H1 (cell line): ENCODE results near the gene USP3. TPM values are rescaled to one million over a fixed set of nuclear protein-coding genes. Genes with fewer than 3 reads are reported as not detected.

Experiments
- BRCA1 ChIP-seq: IDR thresholded peaks from 2 replicates; pipeline ENCODE4 v1.6.1; 2012; ENCODE audit warnings: low read depth, low read length, improper control_type of control experiment
- CBX5 ChIP-seq: fragments of 300-800, 300-1000 bp; sonication (generic); IDR thresholded peaks from 2 replicates; pipeline ENCODE4 v1.7.1; 2016; ENCODE audit warnings: antibody characterized with exemption, low read length, low read depth
- CBX8 ChIP-seq: fragments of 300-800, 300-1000 bp; sonication (generic); IDR thresholded peaks from 2 replicates; pipeline ENCODE4 v1.7.1; 2016; ENCODE audit warnings: low read depth, low read length, borderline replicate concordance
- CEBPB ChIP-seq: IDR thresholded peaks from 2 replicates; pipeline ENCODE4 v1.6.1; 2012; ENCODE audit warnings: low read depth, low read length
- CHD1 ChIP-seq: IDR thresholded peaks from 2 replicates; pipeline ENCODE4 v1.6.1; 2012; ENCODE audit warnings: low read depth, low read length, improper control_type of control experiment
- EGR1 ChIP-seq: IDR thresholded peaks from 2 replicates; pipeline ENCODE4 v1.6.1; 2011; ENCODE audit warnings: low read depth, low read length, borderline replicate concordance
- EZH2 ChIP-seq: fragments of 200-600 bp; sonication (generic); IDR thresholded peaks from 2 replicates; pipeline ENCODE4 v1.7.1; 2012; ENCODE audit warnings: low read depth, mild to moderate bottlenecking, moderate library complexity, low read length, inconsistent platforms; ENCODE audit not compliant: severe bottlenecking
- FOSL1 ChIP-seq: IDR thresholded peaks from 2 replicates; pipeline ENCODE4 v1.6.1; 2011; ENCODE audit warnings: mild to moderate bottlenecking, low read depth, low read length, moderate library complexity; ENCODE audit not compliant: insufficient read depth
- GABPA ChIP-seq: IDR thresholded peaks from 2 replicates; pipeline ENCODE4 v1.6.1; 2011; ENCODE audit warnings: mild to moderate bottlenecking, low read length, moderate library complexity, borderline replicate concordance; ENCODE audit not compliant: insufficient read depth
- JUN ChIP-seq: IDR thresholded peaks from 2 replicates; pipeline ENCODE4 v1.6.1; 2011; ENCODE audit warnings: low read depth, mild to moderate bottlenecking, improper control_type of control experiment, low read length
- NANOG ChIP-seq: IDR thresholded peaks from 2 replicates; pipeline ENCODE4 v1.6.1; 2011; ENCODE audit warnings: low read length, low read depth, mild to moderate bottlenecking, inconsistent platforms; ENCODE audit not compliant: insufficient read depth, poor library complexity, severe bottlenecking
- NRF1 ChIP-seq: IDR thresholded peaks from 2 replicates; pipeline ENCODE4 v1.6.1; 2011; ENCODE audit warnings: mild to moderate bottlenecking, low read depth, low read length, improper control_type of control experiment
- PHF8 ChIP-seq: fragments of 200-600 bp; sonication (generic); conservative IDR thresholded peaks from 2 replicates; pipeline ENCODE4 v1.7.1; 2012; ENCODE audit warnings: low read depth, mild to moderate bottlenecking, inconsistent platforms, low read length, moderate library complexity
- POLR2A ChIP-seq, 2 experiments: IDR thresholded peaks; 1 replicate in 1 of 2; 2 replicates in 1 of 2; pipeline ENCODE4 v1.6.1; 2011; ENCODE audit warnings: low read depth in 2 of 2, low read length in 2 of 2, mild to moderate bottlenecking in 2 of 2; ENCODE audit errors: control extremely low read depth in 1 of 2
- POU5F1 ChIP-seq: IDR thresholded peaks from 2 replicates; pipeline ENCODE4 v1.6.1; 2011; ENCODE audit warnings: low read depth, mild to moderate bottlenecking, low read length, moderate library complexity
- RAD21 ChIP-seq, 2 experiments: IDR thresholded peaks in 1 of 2; conservative IDR thresholded peaks in 1 of 2; 2 replicates each; pipeline ENCODE4 v1.6.1; 2011; ENCODE audit warnings: low read depth in 2 of 2, low read length in 2 of 2, improper control_type of control experiment in 1 of 2, inconsistent platforms in 1 of 2, mild to moderate bottlenecking in 1 of 2, moderate library complexity in 1 of 2
- RFX5 ChIP-seq: IDR thresholded peaks from 2 replicates; pipeline ENCODE4 v1.6.1; 2011; ENCODE audit warnings: low read depth, low read length, improper control_type of control experiment, borderline replicate concordance
- RNF2 ChIP-seq: fragments of 200-900, 300-1000 bp; sonication (generic); IDR thresholded peaks from 2 replicates; pipeline ENCODE4 v1.7.1; 2016; ENCODE audit warnings: borderline replicate concordance, low read depth, mild to moderate bottlenecking, antibody characterized with exemption, low read length; ENCODE audit not compliant: poor library complexity, severe bottlenecking; ENCODE audit errors: missing control alignments
- SIN3A ChIP-seq, 2 experiments: IDR thresholded peaks in 1 of 2; conservative IDR thresholded peaks in 1 of 2; 2 replicates each; pipeline ENCODE4 v1.6.1; 2011 to 2012; ENCODE audit warnings: low read length in 2 of 2, improper control_type of control experiment in 1 of 2, low read depth in 1 of 2, mild to moderate bottlenecking in 1 of 2
- TCF12 ChIP-seq: IDR thresholded peaks from 2 replicates; pipeline ENCODE4 v1.6.1; 2011; ENCODE audit warnings: low read depth, mild to moderate bottlenecking, low read length
- TEAD4 ChIP-seq: IDR thresholded peaks from 2 replicates; pipeline ENCODE4 v1.6.1; 2012; ENCODE audit warnings: low read depth, low read length, inconsistent platforms, mixed read lengths
- polyA plus RNA-seq, 7 experiments: library from polyadenylated mRNA; depleted of rRNA in 3 of 7; stranded (reverse) in 5 of 7; unstranded in 2 of 7; fragments of >200 nt in 5 of 7; fragments of 200-250 nt in 2 of 7; gene quantifications; 1 replicate in 5 of 7; 2 replicates in 1 of 7; 4 replicates in 1 of 7; pipeline versions ENCODE4 v1.2.1 to v1.2.3, GENCODE V29; 2011 to 2013; ENCODE audit warnings: missing spikeins in 2 of 7, mixed read lengths in 2 of 7
- total RNA-seq: library from RNA; stranded (reverse); fragmentation: NEBNext Ultra II Directional; extraction: Animal tissue kit (Norgen Biotek cat#: 25700); gene quantifications from 2 replicates; pipeline ENCODE4 v1.2.1, GENCODE V29; 2021
- TF ChIP-seq, protein P1 (sequence below): IDR thresholded peaks from 2 replicates; pipeline ENCODE4 v1.6.1; 2012; ENCODE audit warnings: inconsistent platforms
- TF ChIP-seq, protein P2 (sequence below): IDR thresholded peaks from 2 replicates; pipeline ENCODE4 v1.6.1; 2012; ENCODE audit warnings: inconsistent platforms

The USP3 gene
- total and polyA plus RNA-seq, 2 of the 8 experiments (the other 6 are each of a cell fraction or from before 2014, with no cell fraction given) = 15.5 to 16.2 TPM

DNA sequence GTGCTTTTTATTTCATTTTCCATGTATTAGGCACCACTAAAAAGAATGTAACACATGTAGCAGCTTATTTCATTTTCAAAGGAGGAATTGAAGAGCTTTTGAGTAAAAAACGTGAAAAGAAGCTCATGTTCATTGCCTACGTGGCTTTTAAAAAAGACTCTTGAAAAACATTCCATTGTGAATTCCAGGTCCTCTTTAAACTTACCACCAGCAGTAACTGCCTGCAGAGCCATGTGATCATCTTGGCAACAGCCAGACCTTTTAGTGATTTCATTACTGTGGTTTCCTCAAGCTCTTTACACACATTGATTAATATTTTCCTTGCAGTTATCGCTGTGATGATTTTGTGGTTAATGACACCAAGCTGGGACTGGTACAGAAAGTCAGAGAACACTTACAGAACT, 49.0 kb downstream of the USP3 start (continued):
- TF ChIP-seq JUN (no peak), BRCA1 (no peak), RFX5 (no peak), TEAD4 (peak; percentile 79), TCF12 (no peak), POU5F1 (no peak), SIN3A (conservative IDR thresholded peaks at IDR 0.05 in 1 of 2, IDR thresholded peaks at IDR 0.05 in 1 of 2; ENCODE audit: low read depth in 1 of 2, low read length in 2 of 2) (no peak), PHF8 (no peak), RNF2 (no peak), CBX8 (no peak), EGR1 (no peak), RAD21 (IDR thresholded peaks at IDR 0.05 in 1 of 2, conservative IDR thresholded peaks at IDR 0.05 in 1 of 2; ENCODE audit: low read depth in 2 of 2, low read length in 2 of 2) (no peak), POLR2A (IDR thresholded peaks at IDR 0.05; ENCODE audit: control extremely low read depth in 1 of 2, low read depth in 2 of 2, low read length in 2 of 2) (no peak), EZH2 (no peak), NRF1 (no peak), CHD1 (no peak), CBX5 (no peak), CEBPB (no peak), GABPA (no peak), NANOG (no peak), FOSL1 (no peak)
- TF ChIP-seq, protein P1, sequence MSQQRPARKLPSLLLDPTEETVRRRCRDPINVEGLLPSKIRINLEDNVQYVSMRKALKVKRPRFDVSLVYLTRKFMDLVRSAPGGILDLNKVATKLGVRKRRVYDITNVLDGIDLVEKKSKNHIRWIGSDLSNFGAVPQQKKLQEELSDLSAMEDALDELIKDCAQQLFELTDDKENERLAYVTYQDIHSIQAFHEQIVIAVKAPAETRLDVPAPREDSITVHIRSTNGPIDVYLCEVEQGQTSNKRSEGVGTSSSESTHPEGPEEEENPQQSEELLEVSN = no peak
- TF ChIP-seq, protein P2, sequence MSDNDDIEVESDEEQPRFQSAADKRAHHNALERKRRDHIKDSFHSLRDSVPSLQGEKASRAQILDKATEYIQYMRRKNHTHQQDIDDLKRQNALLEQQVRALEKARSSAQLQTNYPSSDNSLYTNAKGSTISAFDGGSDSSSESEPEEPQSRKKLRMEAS = no peak
- TF ChIP-seq, all 59 proteins: peak for 5
